ENCODE results near the gene NUP35. TPM values are rescaled to one million over a fixed set of nuclear protein-coding genes. Genes with fewer than 3 reads are reported as not detected.
A peak's percentile ranks its signal among the peaks of the same experiment; 100 is the strongest.

The NUP35 gene
- polyA plus RNA-seq (ENCODE audit: insufficient read length): 13.9 TPM

- peak; percentile 94 for DNase-seq
Measured at GRCh38 chr2:183124222-183124956, at the start of gene NUP35. NUP35 (plus strand) TSS chr2:183124443; CDS start chr2:183124458, 15 bp downstream.

GRCh38 chr2:183078163-183078463 lies 46.1 kb upstream of the NUP35 start:
- DNase-seq: no peak

- peak; percentile 94 for DNase-seq
Measured at GRCh38 chr2:183078464-183079138, 45.6 kb upstream of the NUP35 start, which contains the start of gene DUSP19. DUSP19 (plus strand) TSS chr2:183078747; CDS start chr2:183078934, 187 bp downstream.

GRCh38 chr2:183079139-183079775 lies 45.0 kb upstream of the NUP35 start:
- no peak for DNase-seq

- no peak for DNase-seq
Measured at GRCh38 chr2:183081911-183082310, 42.3 kb upstream of the NUP35 start.

GRCh38 chr2:183088061-183088460 lies 36.2 kb upstream of the NUP35 start:
- no peak for DNase-seq

- no peak for DNase-seq
Measured at GRCh38 chr2:183089192-183089851, 34.9 kb upstream of the NUP35 start.

- DNase-seq: no peak
Measured at GRCh38 chr2:183091318-183091953, 32.8 kb upstream of the NUP35 start.

GRCh38 chr2:183091954-183092345 lies 32.3 kb upstream of the NUP35 start:
- no peak for DNase-seq

GRCh38 chr2:183093857-183094657 lies 30.2 kb upstream of the NUP35 start:
- no peak for DNase-seq

- no peak for DNase-seq
Measured at GRCh38 chr2:183105402-183106134, 18.7 kb upstream of the NUP35 start.

- no peak for DNase-seq
Measured at GRCh38 chr2:183112577-183112976, 11.7 kb upstream of the NUP35 start.

GRCh38 chr2:183113630-183114029 lies 10.6 kb upstream of the NUP35 start:
- DNase-seq: no peak

GRCh38 chr2:183117226-183117625 lies 7.0 kb upstream of the NUP35 start:
- no peak for DNase-seq

GRCh38 chr2:183123117-183123958 lies 905 bp upstream of the NUP35 start:
- DNase-seq: peak; percentile 13

GRCh38 chr2:183123959-183124221 lies 353 bp upstream of the NUP35 start:
- DNase-seq: no peak

- no peak for DNase-seq
Measured at GRCh38 chr2:183124957-183125255, 663 bp downstream of the NUP35 start.

- no peak for DNase-seq
Measured at GRCh38 chr2:183125659-183126341, 1.6 kb downstream of the NUP35 start.

GRCh38 chr2:183126635-183127034 lies 2.4 kb downstream of the NUP35 start:
- DNase-seq: no peak

- no peak for DNase-seq
Measured at GRCh38 chr2:183134016-183134415, 9.8 kb downstream of the NUP35 start.

All from hindlimb muscle (tissue), 1 donor.